ENCODE results near the gene SLC8A2.
"Not testable (repeated sequence)": the region's sequence is repeated elsewhere in the genome, so short reads cannot be mapped to it uniquely, and the experiment has no call there.

The SLC8A2 gene

GRCh38 chr19:47429140-47429793 is 42.4 kb downstream of the SLC8A2 start:
- no peak for DNase-seq

- DNase-seq = peak; percentile 62 to 94 (median 72)
Observed at GRCh38 chr19:47428177-47428894, 43.4 kb downstream of the SLC8A2 start.

- peak in 4 of 5 experiments; percentile 27 to 64 (median 58) for DNase-seq
Observed at GRCh38 chr19:47427241-47428176, 44.2 kb downstream of the SLC8A2 start.

- DNase-seq = no peak
Observed at GRCh38 chr19:47423203-47423882, 48.4 kb downstream of the SLC8A2 start.

GRCh38 chr19:47422417-47423163 is 49.1 kb downstream of the SLC8A2 start:
- no peak for DNase-seq

DNA sequence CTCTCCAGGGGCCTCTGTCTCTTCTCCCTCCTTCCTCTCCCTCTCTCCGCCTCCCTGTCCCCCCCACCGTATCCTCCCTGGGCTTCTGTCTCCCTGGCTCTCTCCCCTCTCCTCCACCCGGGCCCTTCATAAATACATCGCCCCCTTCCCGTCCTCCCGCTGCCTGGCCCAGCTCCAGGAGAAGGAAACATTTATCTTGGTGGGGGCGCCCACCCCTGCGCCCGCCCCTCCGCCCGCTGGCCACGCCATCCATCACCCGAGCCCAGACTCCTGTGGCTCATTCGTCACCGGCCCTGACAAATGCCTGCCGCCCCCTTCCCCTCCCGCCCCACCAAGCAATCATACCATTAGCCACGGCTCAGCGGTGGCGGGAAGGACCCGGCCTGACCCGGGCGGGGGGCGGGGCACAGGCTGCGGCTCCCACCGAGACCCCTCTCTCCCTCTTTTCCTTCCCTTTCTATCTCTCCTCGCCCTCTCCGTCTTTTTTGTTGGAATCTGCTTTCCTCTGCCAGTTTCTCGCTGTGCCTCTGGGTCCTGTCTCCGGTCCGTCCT is 49.8 kb downstream of the SLC8A2 start:
- no peak for DNase-seq

- no peak for DNase-seq
Observed at GRCh38 chr19:47421244-47421786, 50.4 kb downstream of the SLC8A2 start.

DNA sequence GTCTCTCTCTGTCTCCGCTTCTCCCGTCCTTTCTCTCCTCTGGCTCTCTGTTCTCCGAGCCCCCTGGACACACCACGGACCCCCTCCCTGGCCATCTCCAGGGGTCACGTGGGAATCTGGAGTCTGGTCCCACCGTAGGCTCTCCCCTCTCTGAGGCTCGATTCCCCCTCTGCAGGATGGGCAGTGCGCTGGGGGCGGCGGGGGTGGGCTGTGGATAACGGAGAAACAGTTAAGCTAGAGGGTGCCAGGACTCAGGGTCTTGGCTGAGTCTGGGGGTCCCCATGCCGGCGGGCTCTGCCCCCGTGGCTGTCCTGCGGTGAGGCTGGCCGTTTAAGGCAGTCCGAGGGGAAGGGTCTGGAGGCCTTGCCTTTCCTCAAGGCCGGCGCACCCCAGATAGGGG is 51.9 kb downstream of the SLC8A2 start:
- DNase-seq = no peak

DNA sequence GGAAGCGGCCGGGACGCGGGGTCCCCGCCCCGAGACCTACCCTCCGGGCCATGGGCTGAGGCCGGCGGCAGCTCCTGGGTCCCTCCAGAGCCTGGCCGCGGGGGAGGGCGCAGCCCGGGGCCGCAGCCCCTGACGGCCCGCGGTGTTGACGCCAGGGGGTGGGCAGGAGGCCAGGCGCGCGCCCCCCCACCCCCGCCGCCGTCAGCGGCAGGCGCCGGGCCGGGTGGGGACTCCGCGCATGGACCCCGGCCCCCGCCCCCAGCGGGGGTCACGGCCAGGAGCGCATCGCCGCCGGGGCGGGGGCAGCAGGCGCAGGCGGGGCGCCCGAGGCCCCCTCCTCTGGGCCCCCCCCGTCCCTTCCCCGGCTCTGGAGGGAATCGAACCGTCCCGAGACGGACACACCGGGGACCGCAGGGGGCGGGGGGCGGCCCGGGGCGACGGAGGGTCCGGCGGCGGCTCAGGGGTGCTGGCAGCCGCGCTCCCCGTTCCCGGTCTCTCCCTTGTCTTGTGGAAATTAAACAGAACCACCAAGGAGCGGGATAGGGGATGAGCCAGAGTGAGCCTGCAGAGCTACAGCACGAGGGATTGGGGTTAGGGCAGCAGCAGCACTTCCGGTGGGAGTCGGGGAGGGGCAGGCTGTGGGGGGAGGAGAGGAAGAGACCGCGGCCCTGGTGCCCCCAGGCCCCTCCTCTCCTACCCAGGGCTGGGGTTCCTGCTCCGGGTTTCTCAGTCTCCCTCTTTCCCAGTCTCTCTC is 52.5 kb downstream of the SLC8A2 start, which contains the start of gene MEIS3:
Gene MEIS3, minus strand, starts transcription at position 498 of the 754 bp plus-strand sequence. Its CDS starts 446 bp downstream, at position 52.
- no peak for DNase-seq

DNA sequence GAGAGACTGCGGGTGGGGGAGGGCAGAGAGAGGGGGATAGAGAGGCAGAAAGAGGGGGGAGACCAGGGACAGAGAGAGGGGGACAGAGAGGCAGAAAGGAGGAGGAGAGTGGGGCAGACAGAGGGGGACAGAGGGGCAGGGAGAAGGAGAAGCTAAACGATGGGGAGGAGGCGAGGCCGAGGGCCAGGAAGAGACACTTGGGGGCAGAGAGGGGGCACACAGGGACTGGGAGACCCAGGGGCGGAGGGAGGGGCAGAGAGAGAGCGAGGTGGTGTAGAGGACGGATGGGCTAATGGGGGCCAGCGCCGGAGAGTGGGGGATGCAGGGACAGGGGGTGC is 53.0 kb downstream of the SLC8A2 start:
- no peak for DNase-seq

DNA sequence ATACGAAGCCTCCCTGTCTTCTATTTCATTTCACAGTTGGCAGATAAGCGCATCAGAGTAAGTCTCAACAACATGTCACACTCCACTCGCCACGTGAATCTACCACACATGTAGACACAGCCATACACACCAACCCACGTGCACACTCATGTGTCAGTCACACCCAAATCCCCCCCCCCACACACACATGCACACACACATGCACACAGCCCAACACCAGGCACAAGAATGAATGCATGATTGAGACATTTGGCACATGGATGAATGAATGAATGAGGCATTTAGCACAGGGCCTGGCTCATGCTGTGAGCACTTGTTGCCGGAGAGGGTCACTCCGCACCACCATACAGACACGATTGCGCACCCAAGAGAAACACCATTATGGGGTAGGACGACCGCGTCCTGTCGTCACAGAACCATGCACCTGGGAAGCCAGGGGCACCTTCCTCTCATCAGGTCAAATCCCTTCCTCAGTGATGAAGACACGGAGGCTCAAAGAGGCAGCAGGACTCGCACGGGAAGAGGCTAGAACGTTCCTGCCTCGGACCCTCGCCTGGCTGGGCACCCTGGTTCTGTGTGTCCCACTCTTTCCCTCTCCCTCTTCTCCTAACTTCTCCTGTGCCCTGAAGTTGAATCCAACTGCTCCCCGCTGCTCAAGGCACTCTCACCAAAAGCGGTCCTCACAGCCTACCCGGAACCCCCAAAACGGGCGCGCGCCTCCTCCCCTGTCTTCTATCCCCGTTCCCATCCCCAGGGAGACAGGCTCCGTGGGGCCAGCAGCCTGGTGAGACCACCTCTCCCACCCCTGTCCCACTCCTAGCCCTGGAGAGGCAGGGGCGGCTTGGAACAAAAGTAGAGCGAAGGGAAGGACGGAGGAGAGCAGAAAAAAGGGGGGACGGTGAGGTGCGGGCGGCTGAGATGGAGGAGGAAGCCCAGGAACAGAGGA is 53.7 kb downstream of the SLC8A2 start:
- no peak for DNase-seq

GRCh38 chr19:47417107-47417745 is 54.5 kb downstream of the SLC8A2 start:
- DNase-seq = no peak

GRCh38 chr19:47416643-47416985 is 55.1 kb downstream of the SLC8A2 start:
- DNase-seq = no peak

DNA sequence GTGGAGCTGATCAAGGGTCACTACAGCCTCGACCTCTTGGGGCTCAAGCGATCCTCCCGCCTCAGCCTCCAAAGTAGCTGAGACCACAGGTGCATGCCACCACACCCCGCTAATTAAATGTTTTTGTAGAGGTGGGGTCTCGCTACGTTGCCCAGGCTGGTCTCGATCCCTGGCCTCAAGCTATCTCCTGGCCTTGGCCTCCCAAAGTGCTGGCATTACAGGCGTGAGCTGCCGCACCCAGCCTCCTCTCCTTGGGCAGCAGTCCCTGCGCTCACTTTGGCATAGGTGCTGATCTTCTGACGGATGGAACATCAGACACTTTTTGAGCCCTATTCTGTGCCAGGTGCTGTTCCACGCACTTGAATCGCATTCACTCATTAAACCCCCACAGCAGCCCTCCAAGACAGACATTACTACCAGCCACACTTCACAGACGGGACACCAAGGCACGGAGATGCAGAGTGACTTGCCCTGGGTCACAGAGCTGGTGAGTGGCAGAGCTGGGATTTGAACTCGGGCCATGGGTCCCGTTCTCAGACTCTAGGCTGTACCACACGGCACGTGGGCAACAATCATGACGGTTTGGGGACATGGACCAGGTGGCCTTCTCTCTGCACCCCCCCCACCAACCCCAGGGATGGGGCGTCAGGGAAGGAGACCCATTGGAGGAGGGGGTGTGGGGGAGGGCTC is 55.6 kb downstream of the SLC8A2 start:
- DNase-seq = no peak

- no peak for DNase-seq
Observed at GRCh38 chr19:47414469-47414868, 57.2 kb downstream of the SLC8A2 start.

GRCh38 chr19:47413941-47414340 is 57.8 kb downstream of the SLC8A2 start:
- no peak for DNase-seq

DNA sequence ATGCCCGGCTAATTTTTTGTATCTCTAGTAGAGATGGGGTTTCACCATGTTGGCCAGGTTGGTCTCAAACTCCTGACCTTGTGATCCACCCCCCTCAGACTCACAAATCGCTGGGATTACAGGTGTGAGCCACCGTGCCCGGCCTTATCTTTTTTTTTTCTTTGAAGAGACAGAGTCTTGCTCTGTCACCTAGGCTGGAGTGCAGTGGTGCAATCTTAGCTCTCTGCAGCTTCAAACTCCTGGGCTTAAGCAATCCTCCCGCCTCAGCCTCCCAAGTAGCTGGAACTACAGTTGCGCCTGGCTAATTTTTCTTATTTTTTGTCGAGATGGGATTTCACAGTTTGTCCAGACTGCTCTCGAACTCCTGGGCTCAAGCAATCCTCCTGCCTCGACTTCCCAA is 60.0 kb downstream of the SLC8A2 start:
- not testable (repeated sequence) for DNase-seq

GRCh38 chr19:47411101-47411500 is 60.6 kb downstream of the SLC8A2 start:
- DNase-seq = no peak

All from T-helper 2 cell (primary cell).